ENCODE measurements around the gene WWOX. TPM values are rescaled to one million over a fixed set of nuclear protein-coding genes. Genes with fewer than 3 reads are reported as not detected.

Gene WWOX
- total and polyA plus RNA-seq, 2 of the 8 experiments (the other 6 are each of a cell fraction or from before 2014, with no cell fraction given), result 5.4 to 16.7 TPM

DNA sequence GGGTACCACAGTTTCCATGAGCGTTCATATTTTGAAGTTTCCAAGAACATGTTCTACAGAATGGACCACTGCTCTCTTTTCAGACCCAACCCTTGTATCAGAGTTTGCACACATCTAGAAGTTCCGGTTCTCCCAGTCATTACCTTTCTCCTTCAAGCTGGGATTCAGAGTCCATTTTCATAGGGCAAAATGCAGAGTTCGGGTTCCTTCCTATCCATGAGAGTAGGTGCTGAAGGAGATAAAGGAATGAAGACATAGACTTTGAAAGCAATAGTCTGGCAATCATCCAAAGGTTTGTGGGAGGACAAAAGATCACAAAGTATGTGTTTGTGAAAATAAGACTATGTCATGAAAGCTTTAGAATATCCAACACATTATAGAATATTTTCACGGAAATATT is 801.5 kb downstream of the WWOX start:
- ChIA-PET POLR2A (ENCODE audit: partially characterized antibody) (no interaction called here), CTCF (ENCODE audit: partially characterized antibody) (interaction anchor here (0.6 to 0.7 kb wide), 2 partner anchors 398 to 1046 kb away, joined by 3 read pairs; no protein-coding TSS in a partner anchor)
- no peak overlapping the region for H4K91ac ChIP-seq (replicated peaks; ENCODE audit: insufficient read length, low read length)
- no peak overlapping the region for H2BK15ac ChIP-seq (ENCODE audit: low read length)
- H3K4me1 ChIP-seq (replicated peaks in 1 of 4; ENCODE audit: control insufficient read depth in 3 of 4, insufficient read depth in 4 of 4, low read length in 3 of 4), result peaks cover 0 to 7% (median 4%) of the 10 kb centered on the region in 4 experiments; a peak in 4 of 7 replicates
- H4K8ac ChIP-seq (ENCODE audit: extremely low read depth, insufficient read depth, low read length), result no peak overlapping the region
- H3K36me3 ChIP-seq (ENCODE audit: control insufficient read depth in 2 of 4, insufficient read depth in 4 of 4, low read length in 3 of 4), result no peaks in the 10 kb centered on the region
- H3K56ac ChIP-seq (replicated peaks; ENCODE audit: insufficient read length, low read depth, low read length), result no peak overlapping the region
- H2BK20ac ChIP-seq (ENCODE audit: low read length), result no peak overlapping the region
- H3K9me3 ChIP-seq (ENCODE audit: insufficient read depth in 2 of 2, low read depth in 1 of 2, low read length in 1 of 2), result no peaks in the 10 kb centered on the region
- H3K4me3 ChIP-seq (ENCODE audit: extremely low read depth in 1 of 4, insufficient read depth in 2 of 4, low read depth in 3 of 4, low read length in 4 of 4), result no peak overlapping the region
- H2AK5ac ChIP-seq (ENCODE audit: low read depth, low read length), result no peak overlapping the region
- no peak overlapping the region for H2AFZ ChIP-seq (ENCODE audit: low read length)
- no peak overlapping the region for H3K9ac ChIP-seq (replicated peaks in 1 of 4; ENCODE audit: extremely low read depth in 1 of 4, low read depth in 3 of 4, low read length in 3 of 4)
- H2BK12ac ChIP-seq (ENCODE audit: low read depth, low read length), result no peak overlapping the region
- H3K4ac ChIP-seq (replicated peaks; ENCODE audit: insufficient read length, low read depth, low read length), result no peak overlapping the region
- no peaks in the 10 kb centered on the region for H3K79me1 ChIP-seq (ENCODE audit: low read depth, low read length)
- TF ChIP-seq SP2 (IDR thresholded peaks at IDR 0.05; ENCODE audit: low read length), result no peak
- no peak for TF ChIP-seq NRF1 (IDR thresholded peaks at IDR 0.05; ENCODE audit: low read depth, low read length)
- no peak for TF ChIP-seq FOSL1 (IDR thresholded peaks at IDR 0.05; ENCODE audit: insufficient read depth, low read depth, low read length)
- no peak for TF ChIP-seq SP4 (IDR thresholded peaks at IDR 0.05; ENCODE audit: low read length)
- no peak for TF ChIP-seq GTF2F1 (IDR thresholded peaks at IDR 0.05; ENCODE audit: borderline replicate concordance, low read depth, low read length)
- no peak overlapping the region for H3K4me2 ChIP-seq (ENCODE audit: insufficient read depth in 1 of 2, low read depth in 2 of 2, low read length in 2 of 2)
- no peaks in the 10 kb centered on the region for H3K79me2 ChIP-seq (ENCODE audit: control insufficient read depth in 1 of 2, insufficient read depth in 2 of 2, low read length in 2 of 2)
- no peak overlapping the region for H3K27ac ChIP-seq (ENCODE audit: low read depth, low read length)
- H3K27me3 ChIP-seq (replicated peaks in 1 of 4; ENCODE audit: control insufficient read depth in 3 of 4, extremely low read depth in 1 of 4, insufficient read depth in 3 of 4, low read length in 3 of 4), result no peaks in the 10 kb centered on the region
- H2BK120ac ChIP-seq (replicated peaks; ENCODE audit: low read depth, low read length), result no peak overlapping the region
- 83% methylated on average over 4 of the region's 4 CpGs; no CpG with 5 or more reads in 1 of the 2 experiments for WGBS, 2 experiments (ENCODE audit: extremely low coverage in 1 of 2, insufficient coverage in 1 of 2, insufficient read length in 1 of 2, insufficient replicate concordance in 2 of 2, low coverage in 1 of 2, low lambda C conversion rate in 2 of 2, missing lambda C conversion rate in 1 of 2)
- no peak overlapping the region for H3K23ac ChIP-seq (ENCODE audit: insufficient read length)
- DNase-seq (ENCODE audit: low read depth in 1 of 2, low spot score in 2 of 2), result no peak
- no peak for FAIRE-seq
- no peak overlapping the region for H3K14ac ChIP-seq (ENCODE audit: insufficient read length)
- no peak overlapping the region for H2BK5ac ChIP-seq (ENCODE audit: low read depth, low read length)
- no peak overlapping the region for H3K18ac ChIP-seq (ENCODE audit: extremely low read depth, low read length)
- no peaks in the 10 kb centered on the region for H3K23me2 ChIP-seq (ENCODE audit: low read depth, low read length)
- H4K5ac ChIP-seq (ENCODE audit: insufficient read length, low read depth, low read length), result no peak overlapping the region
- H4K20me1 ChIP-seq (replicated peaks in 1 of 2; ENCODE audit: control insufficient read depth in 1 of 2, insufficient read depth in 2 of 2, low read length in 2 of 2), result no peaks in the 10 kb centered on the region

Measured in H1 (cell line).